PFSK-1 (cell line): ENCODE measurements around the gene SAMD14.

Source experiments
- FOXP2 ChIP-seq: optimal IDR thresholded peaks from 2 replicates; pipeline ENCODE3; 2011; ENCODE audit warnings: borderline replicate concordance, control low read depth, inconsistent platforms; ENCODE audit not compliant: insufficient read depth; ENCODE audit errors: extremely low read length, extremely low read depth
- POLR2AphosphoS5 ChIP-seq: IDR thresholded peaks from 2 replicates; pipeline ENCODE4 v1.6.1; 2012; ENCODE audit warnings: low read depth, mild to moderate bottlenecking, control low read depth, low read length, moderate library complexity
- REST ChIP-seq, 2 experiments: IDR thresholded peaks; 2 replicates each; pipeline versions ENCODE4 v1.6.1 to v1.8.0; 2011 to 2012; ENCODE audit warnings: low read depth in 2 of 2, low read length in 2 of 2, control low read depth in 1 of 2, inconsistent platforms in 1 of 2, mild to moderate bottlenecking in 1 of 2, moderate library complexity in 1 of 2; ENCODE audit not compliant: insufficient read depth in 1 of 2
- SIN3A ChIP-seq: IDR thresholded peaks from 2 replicates; pipeline ENCODE4 v1.6.1; 2012; ENCODE audit warnings: mild to moderate bottlenecking, low read length, moderate library complexity, borderline replicate concordance; ENCODE audit not compliant: insufficient read depth
- TAF1 ChIP-seq: IDR thresholded peaks from 2 replicates; pipeline ENCODE4 v1.6.1; 2012; ENCODE audit warnings: low read length, control low read depth, borderline replicate concordance; ENCODE audit not compliant: insufficient read depth

- TF ChIP-seq POLR2AphosphoS5 = peak; percentile 68
- no peak for TF ChIP-seq SIN3A
- TF ChIP-seq REST (IDR thresholded peaks at IDR 0.05; ENCODE audit: insufficient read depth in 1 of 2, low read depth in 2 of 2, low read length in 2 of 2) = no peak
- no peak for TF ChIP-seq TAF1
- peak; percentile 99 for TF ChIP-seq FOXP2
These were observed 31.3 kb upstream of the SAMD14 start for GRCh38 chr17:50161023-50161910.
